HepG2 (cell line): ENCODE data around the gene PNPLA2. TPM values are rescaled to one million over a fixed set of nuclear protein-coding genes. Genes with fewer than 3 reads are reported as not detected.

Experiments used
- CBFB ChIP-seq: sonication (generic); formaldehyde crosslinking; IDR thresholded peaks from 2 replicates; pipeline ENCODE4 v1.4.0; 2020; ENCODE audit warnings: missing genetic modification reagents
- ERF ChIP-seq: IDR thresholded peaks from 2 replicates; pipeline ENCODE4 v1.6.1; 2018; ENCODE audit warnings: missing biosample characterization, missing genetic modification reagents
- IRF9 ChIP-seq: sonication (generic); formaldehyde crosslinking; IDR thresholded peaks from 2 replicates; pipeline ENCODE4 v1.8.0; 2022; ENCODE audit warnings: missing genetic modification reagents, mild to moderate bottlenecking, borderline replicate concordance
- IRX3 ChIP-seq: sonication (generic); formaldehyde crosslinking; IDR thresholded peaks from 2 replicates; pipeline ENCODE4 v1.8.1; 2023; ENCODE audit warnings: mild to moderate bottlenecking, low read depth, missing genetic modification reagents, borderline replicate concordance
- MTA1 ChIP-seq: sonication (generic); formaldehyde crosslinking; IDR thresholded peaks from 2 replicates; pipeline ENCODE4 v1.4.0; 2020; ENCODE audit warnings: missing genetic modification reagents, mild to moderate bottlenecking, borderline replicate concordance
- MXI1 ChIP-seq: IDR thresholded peaks from 3 replicates; pipeline ENCODE4 v1.6.1; 2012; ENCODE audit warnings: low read depth, low read length, inconsistent platforms, borderline replicate concordance
- NKX3-1 ChIP-seq: sonication (generic); formaldehyde crosslinking; IDR thresholded peaks from 2 replicates; pipeline ENCODE4 v1.5.0; 2020; ENCODE audit warnings: missing genetic modification reagents
- SIN3A ChIP-seq: IDR thresholded peaks from 2 replicates; pipeline ENCODE4 v1.6.1; 2011; ENCODE audit warnings: low read depth, mild to moderate bottlenecking, control low read depth, low read length, borderline replicate concordance
- THAP9 ChIP-seq: sonication (generic); formaldehyde crosslinking; IDR thresholded peaks from 2 replicates; pipeline ENCODE4; 2020; ENCODE audit warnings: missing genetic modification reagents, mild to moderate bottlenecking, borderline replicate concordance
- TMF1 ChIP-seq: sonication (generic); formaldehyde crosslinking; IDR thresholded peaks from 2 replicates; pipeline ENCODE4 v1.8.1; 2022; ENCODE audit warnings: low read depth, missing genetic modification reagents
- ZFP62 ChIP-seq: sonication (generic); formaldehyde crosslinking; IDR thresholded peaks from 2 replicates; pipeline ENCODE4 v1.4.0; 2020; ENCODE audit warnings: missing genetic modification reagents
- ZNF746 ChIP-seq: sonication (generic); formaldehyde crosslinking; IDR thresholded peaks from 2 replicates; pipeline ENCODE4 v1.8.0; 2022; ENCODE audit warnings: mild to moderate bottlenecking, missing genetic modification reagents
- ZNF761 ChIP-seq: sonication (generic); formaldehyde crosslinking; conservative IDR thresholded peaks from 2 replicates; pipeline ENCODE4 v1.4.0; 2020; ENCODE audit warnings: mild to moderate bottlenecking, missing genetic modification reagents
- ZNF839 ChIP-seq: sonication (generic); formaldehyde crosslinking; IDR thresholded peaks from 2 replicates; pipeline ENCODE4 v1.4.0; 2020; ENCODE audit warnings: missing genetic modification reagents, mild to moderate bottlenecking, borderline replicate concordance
- polyA plus RNA-seq, 8 experiments: library from polyadenylated mRNA; depleted of rRNA in 3 of 8; stranded (reverse) in 7 of 8; unstranded in 1 of 8; fragments of >200 nt; fragmentation: Illumina TruSeq in 4 of 8; extraction: Trizol in 4 of 8; gene quantifications; 2 replicates each; pipeline versions ENCODE4 v1.2.1 to v1.2.3, GENCODE V29; 2011 to 2016; ENCODE audit warnings: low read depth in 4 of 8, missing spikeins in 1 of 8, mixed read lengths in 1 of 8; ENCODE audit not compliant: insufficient read depth in 1 of 8
- total RNA-seq, 5 experiments: library from RNA; depleted of rRNA; stranded (reverse); fragments of >200 nt; fragmentation: Illumina TruSeq; extraction: Trizol; gene quantifications; 2 replicates each; pipeline ENCODE4 v1.2.3, GENCODE V29; 2016; ENCODE audit warnings: low read depth in 1 of 5
- TF ChIP-seq, protein P1 (sequence below): sonication (generic); formaldehyde crosslinking; IDR thresholded peaks from 2 replicates; pipeline ENCODE4 v1.4.0; 2020; ENCODE audit warnings: missing genetic modification reagents

PNPLA2 gene
- total and polyA plus RNA-seq, 2 of the 13 experiments (the other 11 are each of a cell fraction or from before 2014, with no cell fraction given), result 10.5 to 43.2 TPM

GRCh38 chr11:798093-798713 is 20.5 kb upstream of the PNPLA2 start, which contains the start of gene SLC25A22 (continued):
- TF ChIP-seq THAP9 (0 out of 2 replicates have a peak, but pooled peaks have one; percentile 2), SIN3A (peak; percentile 40; the same call in 1 of the 2 replicates), ZNF746 (CRISPR knock-in tag) (no peak), NKX3-1 (CRISPR knock-in tag) (no peak), CBFB (CRISPR knock-in tag) (peak; percentile 13; the same call in 1 of the 2 replicates), ERF (CRISPR knock-in tag) (0 out of 2 replicates have a peak, but pooled peaks have one; percentile 8), MTA1 (peak; percentile 46; the same call in 1 of the 2 replicates), ZNF761 (CRISPR knock-in tag) (no peak), ZFP62 (CRISPR knock-in tag) (0 out of 2 replicates have a peak, but pooled peaks have one; percentile 43), TMF1 (CRISPR knock-in tag) (peak; percentile 76; the same call in 1 of the 2 replicates), IRX3 (CRISPR knock-in tag) (no peak), ZNF839 (no peak), IRF9 (CRISPR knock-in tag) (0 out of 2 replicates have a peak, but pooled peaks have one; percentile 5), MXI1 (peak; percentile 86; the same call in 1 of the 3 replicates)
- TF ChIP-seq, protein P1, sequence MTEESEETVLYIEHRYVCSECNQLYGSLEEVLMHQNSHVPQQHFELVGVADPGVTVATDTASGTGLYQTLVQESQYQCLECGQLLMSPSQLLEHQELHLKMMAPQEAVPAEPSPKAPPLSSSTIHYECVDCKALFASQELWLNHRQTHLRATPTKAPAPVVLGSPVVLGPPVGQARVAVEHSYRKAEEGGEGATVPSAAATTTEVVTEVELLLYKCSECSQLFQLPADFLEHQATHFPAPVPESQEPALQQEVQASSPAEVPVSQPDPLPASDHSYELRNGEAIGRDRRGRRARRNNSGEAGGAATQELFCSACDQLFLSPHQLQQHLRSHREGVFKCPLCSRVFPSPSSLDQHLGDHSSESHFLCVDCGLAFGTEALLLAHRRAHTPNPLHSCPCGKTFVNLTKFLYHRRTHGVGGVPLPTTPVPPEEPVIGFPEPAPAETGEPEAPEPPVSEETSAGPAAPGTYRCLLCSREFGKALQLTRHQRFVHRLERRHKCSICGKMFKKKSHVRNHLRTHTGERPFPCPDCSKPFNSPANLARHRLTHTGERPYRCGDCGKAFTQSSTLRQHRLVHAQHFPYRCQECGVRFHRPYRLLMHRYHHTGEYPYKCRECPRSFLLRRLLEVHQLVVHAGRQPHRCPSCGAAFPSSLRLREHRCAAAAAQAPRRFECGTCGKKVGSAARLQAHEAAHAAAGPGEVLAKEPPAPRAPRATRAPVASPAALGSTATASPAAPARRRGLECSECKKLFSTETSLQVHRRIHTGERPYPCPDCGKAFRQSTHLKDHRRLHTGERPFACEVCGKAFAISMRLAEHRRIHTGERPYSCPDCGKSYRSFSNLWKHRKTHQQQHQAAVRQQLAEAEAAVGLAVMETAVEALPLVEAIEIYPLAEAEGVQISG (CRISPR knock-in tag), result peak; percentile 47; the same call in 1 of the 2 replicates
